Measurements from ENCODE around the gene IFT122.

- TF ChIP-seq CTCF (IDR thresholded peaks at IDR 0.05; ENCODE audit: low read length) = no peak
- TF ChIP-seq EZH2 (IDR thresholded peaks at IDR 0.05; ENCODE audit: borderline replicate concordance, low read length) = no peak
Measured at GRCh38 chr3:129556358-129556695, 116.3 kb downstream of the IFT122 start.
